Brain microvascular endothelial cell (primary cell): ENCODE data around the gene NT5C3B.
A peak's percentile ranks its signal among the peaks of the same experiment; 100 is the strongest.
"Not testable (repeated sequence)": the region's sequence is repeated elsewhere in the genome, so short reads cannot be mapped to it uniquely, and the experiment has no call there.

Source experiments
- DNase-seq: peaks from one replicate; pipeline ENCODE4 v3.0.0-alpha.2; 2020
- H3K27ac ChIP-seq: fragments of 250-450 bp; sonication (Bioruptor Pico); 2 replicates; pipeline ENCODE4 v1.5.1; 2020; ENCODE audit warnings: mild to moderate bottlenecking, moderate library complexity
- H3K27me3 ChIP-seq: fragments of 250-450 bp; sonication (Bioruptor Pico); replicated peaks from 2 replicates; pipeline ENCODE4 v1.5.1; 2020; ENCODE audit warnings: mild to moderate bottlenecking
- H3K36me3 ChIP-seq: fragments of 250-450 bp; sonication (Bioruptor Pico); replicated peaks from 2 replicates; pipeline ENCODE4 v1.5.1; 2020; ENCODE audit warnings: mild to moderate bottlenecking
- H3K4me3 ChIP-seq: 2 replicates; pipeline ENCODE4 v1.5.1; 2011; ENCODE audit warnings: low read depth, mild to moderate bottlenecking, control low read depth, low read length, moderate library complexity
- in situ Hi-C: cut with HindIII; loops from 2 replicates; pipeline ENCODE4 v1.10.0; 2017; ENCODE audit warnings: low sequenced_read_pairs, low pct_ligation_motif_present
- TF ChIP-seq, protein P1 (sequence below): IDR thresholded peaks from 2 replicates; pipeline ENCODE4 v1.5.1; 2011; ENCODE audit warnings: low read depth, mild to moderate bottlenecking, moderate library complexity, low read length, control low read depth, inconsistent platforms; ENCODE audit errors: missing control alignments

NT5C3B gene

DNA sequence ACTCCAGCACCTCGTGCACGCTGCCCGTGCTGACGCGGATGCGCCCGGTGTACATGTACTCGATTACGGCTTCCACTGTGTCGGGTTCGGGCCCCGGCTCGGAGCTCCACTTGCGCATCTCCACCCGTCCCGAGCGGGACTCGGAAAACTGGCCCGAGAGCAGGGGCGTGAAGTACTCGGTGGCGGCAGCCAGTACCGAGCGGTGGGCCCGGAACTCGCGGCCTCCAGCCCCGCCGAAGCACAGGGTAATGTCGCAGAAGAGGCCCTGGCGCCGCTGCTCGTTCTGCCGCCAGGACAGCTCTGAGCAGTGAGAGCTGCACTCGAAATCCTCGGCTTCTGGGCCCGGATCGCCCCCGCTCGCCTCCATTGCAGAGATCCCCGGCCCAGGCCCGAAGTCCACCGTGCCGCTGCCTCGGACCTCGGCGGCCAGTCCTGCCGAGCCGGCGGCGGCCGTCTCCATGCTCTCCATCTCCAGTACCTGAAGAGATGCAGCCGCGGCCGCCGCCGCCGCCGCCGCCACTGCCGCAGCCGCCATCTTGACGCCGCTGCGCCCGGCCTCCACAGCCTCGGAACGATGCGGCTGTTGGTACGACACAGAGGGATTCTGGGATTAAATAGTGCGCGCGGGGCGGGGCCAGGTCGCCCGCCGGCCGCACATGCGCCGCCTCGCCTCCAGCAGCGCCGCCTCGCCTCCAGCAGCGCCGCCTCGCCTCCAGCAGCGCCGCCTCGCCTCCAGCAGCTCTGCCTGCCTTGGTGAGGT, 29.0 kb upstream of the NT5C3B start, which contains the start of gene KLHL11:
Gene KLHL11 (minus strand): TSS at position 588 of the 760 bp plus-strand sequence. CDS start 53 bp downstream, at position 535.
- peaks cover 31% of the 10 kb centered on the region for H3K36me3 ChIP-seq

GRCh38 chr17:41864498-41864835, 28.4 kb upstream of the NT5C3B start:
- H3K27me3 ChIP-seq, result no peaks in the 10 kb centered on the region
- peak; percentile 23 for DNase-seq
- in situ Hi-C loops, result no loop called here
- H3K27ac ChIP-seq, result peak overlapping the region; percentile 79
- peak overlapping the region; percentile 93 for H3K4me3 ChIP-seq
- TF ChIP-seq, protein P1, sequence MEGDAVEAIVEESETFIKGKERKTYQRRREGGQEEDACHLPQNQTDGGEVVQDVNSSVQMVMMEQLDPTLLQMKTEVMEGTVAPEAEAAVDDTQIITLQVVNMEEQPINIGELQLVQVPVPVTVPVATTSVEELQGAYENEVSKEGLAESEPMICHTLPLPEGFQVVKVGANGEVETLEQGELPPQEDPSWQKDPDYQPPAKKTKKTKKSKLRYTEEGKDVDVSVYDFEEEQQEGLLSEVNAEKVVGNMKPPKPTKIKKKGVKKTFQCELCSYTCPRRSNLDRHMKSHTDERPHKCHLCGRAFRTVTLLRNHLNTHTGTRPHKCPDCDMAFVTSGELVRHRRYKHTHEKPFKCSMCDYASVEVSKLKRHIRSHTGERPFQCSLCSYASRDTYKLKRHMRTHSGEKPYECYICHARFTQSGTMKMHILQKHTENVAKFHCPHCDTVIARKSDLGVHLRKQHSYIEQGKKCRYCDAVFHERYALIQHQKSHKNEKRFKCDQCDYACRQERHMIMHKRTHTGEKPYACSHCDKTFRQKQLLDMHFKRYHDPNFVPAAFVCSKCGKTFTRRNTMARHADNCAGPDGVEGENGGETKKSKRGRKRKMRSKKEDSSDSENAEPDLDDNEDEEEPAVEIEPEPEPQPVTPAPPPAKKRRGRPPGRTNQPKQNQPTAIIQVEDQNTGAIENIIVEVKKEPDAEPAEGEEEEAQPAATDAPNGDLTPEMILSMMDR, result no peak
- H3K36me3 ChIP-seq, result peaks cover 26% of the 10 kb centered on the region

More for the DNA sequence above, 29.0 kb upstream of the NT5C3B start, which contains the start of gene KLHL11:
- DNase-seq, result peak; percentile 82
- Histone ChIP-seq H3K4me3 (peak within 1 kb of the TSS; percentile 93), H3K27ac (peak within 1 kb of the TSS; percentile 79), H3K27me3 (no peaks in the 10 kb centered on the region)
- in situ Hi-C loops, result no loop called here
- TF ChIP-seq, protein P1, result no peak

DNA sequence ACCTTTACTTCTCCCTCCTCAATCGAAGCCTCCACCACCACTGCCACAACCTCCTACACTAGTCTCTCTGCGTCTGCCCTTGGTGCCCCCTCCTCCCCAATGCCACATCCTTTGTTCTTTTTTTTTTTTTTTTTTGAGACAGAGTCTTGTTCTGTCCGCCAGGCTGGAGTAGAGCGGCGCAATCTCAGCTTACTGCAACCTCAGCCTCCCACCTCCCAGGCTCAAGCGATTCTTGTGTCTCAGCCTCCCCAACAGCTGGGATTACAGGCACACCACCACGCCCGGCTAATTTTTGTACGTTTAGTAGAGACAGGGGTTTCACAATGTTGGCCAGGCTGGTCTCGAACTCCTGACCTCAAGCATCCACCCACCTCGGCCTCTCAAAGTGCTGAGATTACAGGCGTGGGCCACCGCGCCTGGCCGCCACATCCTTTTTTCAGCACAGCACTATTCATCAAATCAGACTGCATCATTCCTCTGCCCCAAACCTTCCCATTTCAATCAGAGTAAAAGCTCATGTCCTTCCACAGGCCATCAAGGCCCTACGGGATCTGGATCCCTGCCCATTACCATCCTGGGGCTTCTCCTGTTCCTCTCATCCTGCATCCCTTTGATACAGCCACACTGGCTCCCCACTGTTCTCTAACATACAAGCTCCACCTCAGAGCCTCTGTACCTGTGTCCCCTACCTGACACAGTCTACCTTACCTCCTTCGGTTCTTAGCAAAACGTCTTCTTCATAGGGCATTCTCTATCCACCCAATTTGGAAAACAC, 27.2 kb upstream of the NT5C3B start:
- Histone ChIP-seq H3K27ac (no peak overlapping the region), H3K36me3 (peaks cover 16% of the 10 kb centered on the region), H3K4me3 (no peak overlapping the region), H3K27me3 (no peaks in the 10 kb centered on the region)
- in situ Hi-C loops, result no loop called here
- no peak for DNase-seq
- TF ChIP-seq, protein P1, result no peak

DNA sequence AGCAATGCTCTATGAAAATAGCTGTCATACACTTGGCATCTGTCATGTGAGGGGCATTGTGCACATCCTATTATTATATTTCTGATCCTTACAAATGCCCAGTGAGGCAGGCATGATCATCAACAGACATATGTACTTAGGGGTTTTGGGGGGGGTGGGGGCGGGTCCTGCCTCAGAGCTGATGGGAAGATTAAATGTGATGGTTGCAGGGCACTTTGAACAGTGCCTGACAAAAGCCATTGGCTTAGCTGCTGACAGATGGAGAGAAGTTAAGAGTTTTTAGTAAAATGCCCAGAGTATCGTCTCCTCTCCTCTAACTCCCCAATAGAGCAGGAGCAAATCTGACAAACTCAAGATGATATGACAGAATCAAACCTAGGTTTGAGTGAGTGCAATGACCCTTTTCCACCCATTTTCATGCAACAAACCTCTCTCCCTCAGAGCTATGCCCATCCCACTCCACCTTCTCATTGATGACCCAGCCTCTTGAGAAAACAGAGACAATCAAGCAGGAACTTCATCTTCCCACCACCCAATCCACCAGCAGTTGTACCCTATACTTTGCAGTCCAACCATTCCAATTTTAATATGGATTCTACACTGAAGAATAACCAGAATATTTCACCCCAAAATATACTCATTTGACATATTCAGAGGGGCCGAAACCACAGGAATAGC, 24.4 kb upstream of the NT5C3B start:
- H3K27me3 ChIP-seq, result no peaks in the 10 kb centered on the region
- no peak overlapping the region for H3K27ac ChIP-seq
- in situ Hi-C loops, result no loop called here
- TF ChIP-seq, protein P1, result no peak
- no peak for DNase-seq
- H3K36me3 ChIP-seq, result no peaks in the 10 kb centered on the region
- no peak overlapping the region for H3K4me3 ChIP-seq

- H3K27me3 ChIP-seq, H3K27ac ChIP-seq, in situ Hi-C loops, H3K4me3 ChIP-seq, DNase-seq: not testable (repeated sequence)
- peaks cover 11% of the 10 kb centered on the region for H3K36me3 ChIP-seq
Measured at GRCh38 chr17:41851382-41851781, 15.3 kb upstream of the NT5C3B start.
